ENCODE results near the gene CD44.
A peak's percentile ranks its signal among the peaks of the same experiment; 100 is the strongest.
"Not testable (repeated sequence)": the region's sequence is repeated elsewhere in the genome, so short reads cannot be mapped to it uniquely, and the experiment has no call there.

The CD44 gene

DNA sequence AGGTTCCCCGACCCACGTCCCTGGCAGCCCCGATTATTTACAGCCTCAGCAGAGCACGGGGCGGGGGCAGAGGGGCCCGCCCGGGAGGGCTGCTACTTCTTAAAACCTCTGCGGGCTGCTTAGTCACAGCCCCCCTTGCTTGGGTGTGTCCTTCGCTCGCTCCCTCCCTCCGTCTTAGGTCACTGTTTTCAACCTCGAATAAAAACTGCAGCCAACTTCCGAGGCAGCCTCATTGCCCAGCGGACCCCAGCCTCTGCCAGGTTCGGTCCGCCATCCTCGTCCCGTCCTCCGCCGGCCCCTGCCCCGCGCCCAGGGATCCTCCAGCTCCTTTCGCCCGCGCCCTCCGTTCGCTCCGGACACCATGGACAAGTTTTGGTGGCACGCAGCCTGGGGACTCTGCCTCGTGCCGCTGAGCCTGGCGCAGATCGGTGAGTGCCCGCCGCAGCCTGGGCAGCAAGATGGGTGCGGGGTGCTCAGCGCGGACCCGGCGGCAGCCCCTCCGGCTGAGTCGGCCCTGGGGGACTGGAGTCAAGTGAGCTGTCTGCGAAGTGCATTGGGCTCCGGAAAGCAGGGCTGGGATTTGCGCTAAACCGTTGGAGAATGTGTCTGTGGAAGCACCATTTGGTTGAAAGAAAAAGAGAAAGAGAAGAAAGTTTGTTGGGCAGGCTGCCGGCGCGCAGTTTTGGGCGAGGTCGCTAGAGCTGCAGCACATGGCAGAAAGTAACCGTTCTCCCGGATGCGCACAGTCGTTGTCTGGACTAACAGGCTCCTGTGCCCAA lies at the start of gene CD44:
CD44 (plus strand) TSS at position 229 of the 779 bp plus-strand sequence; CDS start at position 362, 133 bp downstream.
- DNase-seq = peak in 25 of 51 donors; percentile 11 to 59 (median 32)

DNA sequence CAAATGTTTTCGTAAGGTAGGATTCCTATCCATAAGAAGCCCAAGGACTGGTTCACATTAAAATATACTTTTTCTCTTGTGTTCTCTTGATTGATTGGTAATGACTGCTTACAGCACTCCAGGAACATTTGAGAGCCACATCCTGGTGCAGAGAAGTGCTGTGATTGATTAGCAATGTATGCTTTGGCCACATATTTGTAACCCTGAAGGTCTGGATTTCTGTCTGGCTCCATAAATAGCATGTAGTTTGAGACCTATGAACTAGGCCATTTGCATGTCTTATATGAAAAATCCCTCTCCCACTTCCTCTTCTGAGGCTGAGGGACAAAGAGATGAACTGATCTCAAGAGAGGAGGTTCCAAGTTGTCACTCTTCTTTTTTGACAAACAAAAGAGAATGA lies 49.3 kb upstream of the CD44 start:
- no peak for DNase-seq

DNA sequence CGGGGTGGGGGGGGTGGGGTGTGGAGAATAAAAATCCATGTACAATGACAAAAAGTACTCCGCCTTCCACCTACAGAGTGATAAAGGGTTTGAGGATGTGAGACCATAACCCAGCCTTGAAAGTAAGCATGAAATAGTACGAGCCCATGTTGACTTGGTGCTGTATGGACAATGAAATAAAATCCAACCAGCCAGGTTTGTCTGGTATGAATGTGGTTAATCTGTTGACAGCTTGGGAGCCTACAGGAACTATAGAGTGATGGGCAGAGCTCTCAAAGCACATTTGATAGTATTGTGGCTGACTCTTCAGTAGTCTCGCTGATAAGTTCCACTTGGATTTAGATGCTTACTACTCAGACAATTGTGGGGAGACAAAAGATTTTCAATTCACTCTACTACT lies 48.8 kb upstream of the CD44 start:
- no peak for DNase-seq

DNA sequence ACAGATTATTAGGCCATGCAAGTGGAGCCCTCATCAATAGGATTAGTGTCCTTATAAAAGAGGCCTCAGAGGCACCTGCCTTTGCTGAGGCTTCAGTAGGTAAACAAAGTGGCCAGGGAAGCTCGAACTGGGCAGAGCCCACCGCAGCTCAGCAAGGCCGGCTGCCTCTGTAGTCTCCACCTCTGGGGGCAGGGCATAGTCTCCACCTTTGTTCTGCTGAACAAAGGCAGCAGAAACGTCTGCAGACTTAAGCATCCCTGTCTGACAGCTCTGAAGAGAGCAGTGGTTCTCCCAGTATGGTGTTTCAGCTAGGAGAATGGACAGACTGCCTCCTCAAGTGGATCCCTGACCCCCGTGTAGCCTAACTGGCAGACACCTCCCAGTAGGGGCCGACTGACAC lies 48.0 kb upstream of the CD44 start:
- not testable (repeated sequence) for DNase-seq

DNA sequence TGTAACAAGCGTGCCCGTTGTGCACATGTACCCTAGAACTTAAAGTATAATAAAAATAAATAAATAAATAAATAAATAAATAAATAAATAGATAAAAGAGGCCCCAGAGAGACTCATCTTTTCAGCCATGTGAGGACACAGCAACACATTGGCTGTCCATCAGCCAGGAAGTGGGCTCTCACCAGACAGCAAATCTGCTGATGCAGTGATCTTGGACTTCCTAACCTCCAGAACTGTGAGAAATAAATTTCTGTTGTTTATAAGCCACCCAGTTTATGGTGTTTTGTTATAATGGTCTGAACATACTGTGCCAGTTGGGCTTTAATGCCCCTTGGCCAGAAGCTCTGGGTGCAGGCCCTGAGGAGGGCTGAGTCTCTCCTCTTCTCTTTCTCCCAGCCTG lies 42.2 kb upstream of the CD44 start:
- DNase-seq = no peak

DNA sequence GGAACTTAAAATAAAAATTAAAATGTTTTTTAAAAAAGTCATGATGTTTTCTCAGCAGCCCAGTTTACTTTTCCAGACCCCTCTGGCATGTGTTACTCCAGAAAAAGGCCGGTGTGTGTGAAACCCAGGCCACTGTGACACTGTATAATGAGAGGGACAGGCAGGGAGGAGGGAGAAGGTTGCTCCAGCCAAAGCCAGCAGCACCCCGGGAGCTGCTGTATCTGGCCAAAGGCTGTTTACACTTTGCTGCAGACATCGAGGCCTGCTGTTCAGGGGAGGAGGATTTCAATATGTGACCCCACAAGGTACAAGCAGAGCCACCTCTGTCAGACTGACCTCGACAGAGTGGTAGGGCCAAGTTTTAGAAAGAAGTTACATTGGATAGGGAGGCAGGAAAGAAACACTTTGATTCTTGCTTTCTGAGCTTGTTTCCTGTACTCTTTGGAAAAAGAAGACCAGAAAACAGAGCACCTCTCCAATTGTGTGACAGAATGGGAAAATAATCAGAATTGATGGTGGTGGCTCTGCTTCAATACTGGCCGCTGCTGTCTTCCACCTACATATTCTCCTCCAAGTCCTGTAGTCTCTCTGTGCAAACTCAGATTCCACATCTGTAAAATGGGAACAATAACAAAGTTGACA lies 41.0 kb upstream of the CD44 start:
- no peak for DNase-seq

DNA sequence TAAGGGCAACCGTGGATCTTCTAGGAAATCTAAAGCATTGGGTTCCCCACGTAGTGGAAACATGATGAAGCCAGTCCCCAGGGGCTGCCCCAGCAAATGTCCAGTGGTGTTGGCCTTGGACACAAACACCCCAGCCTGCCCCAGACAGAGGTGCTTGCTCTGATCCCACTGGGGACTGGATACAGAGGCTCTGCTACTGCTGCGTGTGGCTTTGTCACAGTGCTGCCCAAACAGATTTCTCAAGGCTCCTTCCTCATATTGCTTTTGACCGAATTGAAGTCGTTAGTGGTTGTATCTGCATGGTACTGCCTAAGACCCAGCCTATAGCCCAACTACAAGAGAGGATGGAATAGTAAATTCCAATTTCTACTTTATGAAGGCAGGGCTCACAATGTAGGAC lies 40.1 kb upstream of the CD44 start:
- no peak for DNase-seq

DNA sequence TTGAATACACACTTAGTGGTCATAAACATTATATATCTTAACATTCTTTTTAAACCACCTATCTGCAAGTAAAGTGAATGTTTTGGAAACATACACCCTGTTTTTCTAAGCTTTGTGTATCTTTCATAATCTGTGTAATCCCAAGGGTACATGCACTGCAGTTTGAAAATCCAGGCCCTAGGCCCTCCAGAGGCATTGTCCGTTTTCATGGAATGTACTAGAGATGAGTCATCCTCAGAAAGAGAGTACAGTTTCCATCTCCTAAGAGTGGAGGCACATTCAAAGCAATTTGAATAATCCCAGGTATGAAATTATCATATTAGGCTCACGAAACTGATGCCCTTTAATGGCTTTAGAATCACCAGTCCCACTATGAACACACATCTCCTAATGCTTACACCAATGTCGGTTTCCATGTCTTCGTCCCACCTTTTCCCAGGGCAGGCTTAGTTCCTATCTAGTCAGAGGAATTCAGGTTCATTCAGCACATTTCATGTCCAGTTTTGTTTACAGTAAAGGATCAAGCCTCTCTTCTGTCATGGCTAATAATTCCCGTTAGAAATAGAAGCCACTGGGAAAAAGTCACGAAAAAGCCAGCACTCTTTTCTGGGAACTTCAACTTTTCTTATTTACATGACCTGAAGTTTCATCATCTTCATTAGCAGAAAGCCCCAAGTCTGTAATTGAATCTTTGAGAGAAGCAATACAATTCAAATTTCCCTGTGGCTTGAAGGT lies 39.5 kb upstream of the CD44 start:
- DNase-seq = no peak

DNA sequence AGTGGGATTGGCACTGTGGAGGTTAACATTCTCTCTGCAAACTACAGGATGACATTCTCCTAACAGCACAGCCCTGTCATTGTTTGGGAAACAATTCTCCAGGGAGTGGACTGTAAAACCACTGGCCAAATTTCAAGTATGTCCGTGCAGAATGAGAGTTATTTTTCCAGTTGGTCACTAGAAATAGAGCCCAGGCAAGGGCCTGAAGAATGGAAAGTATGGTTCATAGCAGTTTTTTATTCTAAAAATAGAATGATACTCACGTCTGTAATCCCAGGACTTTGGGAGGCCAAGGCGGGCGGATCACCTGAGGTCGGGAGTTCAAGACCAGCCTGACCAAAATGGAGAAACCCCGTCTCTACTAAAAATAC lies 39.0 kb upstream of the CD44 start:
- no peak for DNase-seq

DNA sequence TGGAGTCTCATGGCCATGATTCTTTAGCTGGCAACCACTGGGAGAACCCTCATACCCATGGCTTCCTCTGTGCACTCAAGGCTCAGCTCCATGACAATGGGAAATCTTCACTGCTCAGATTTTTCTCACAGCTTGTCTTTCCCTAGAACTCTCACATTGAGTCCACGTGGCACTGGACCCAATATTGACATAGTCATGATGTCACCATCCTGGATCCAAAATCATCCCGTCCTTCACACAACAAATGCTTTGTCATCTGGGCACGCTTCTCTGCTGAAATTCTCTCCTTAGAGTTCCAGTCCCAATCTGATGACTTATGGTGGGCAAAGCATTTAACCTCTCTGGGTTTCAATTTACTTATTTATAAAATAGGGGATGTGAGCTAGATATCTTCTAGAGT lies 37.7 kb upstream of the CD44 start:
- no peak for DNase-seq

DNA sequence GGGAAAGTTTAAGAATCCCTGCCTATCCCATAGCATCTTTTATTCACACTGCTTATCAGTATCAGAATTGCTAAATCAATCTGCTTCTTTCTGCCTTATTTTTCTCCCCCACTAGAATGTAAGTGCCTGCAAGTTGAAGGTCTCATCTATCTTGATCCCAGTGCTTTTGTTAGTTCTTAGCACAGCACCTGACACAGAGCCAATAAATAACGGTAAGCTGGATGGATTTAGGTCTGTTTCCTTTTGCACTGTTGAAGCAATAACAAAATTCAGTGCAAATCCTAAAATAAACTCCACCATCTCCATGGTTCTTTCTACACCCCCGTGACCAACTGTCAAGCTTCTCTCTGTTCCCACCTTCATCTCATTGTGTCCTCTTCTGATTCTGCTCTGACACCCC lies 36.7 kb upstream of the CD44 start:
- no peak for DNase-seq

DNA sequence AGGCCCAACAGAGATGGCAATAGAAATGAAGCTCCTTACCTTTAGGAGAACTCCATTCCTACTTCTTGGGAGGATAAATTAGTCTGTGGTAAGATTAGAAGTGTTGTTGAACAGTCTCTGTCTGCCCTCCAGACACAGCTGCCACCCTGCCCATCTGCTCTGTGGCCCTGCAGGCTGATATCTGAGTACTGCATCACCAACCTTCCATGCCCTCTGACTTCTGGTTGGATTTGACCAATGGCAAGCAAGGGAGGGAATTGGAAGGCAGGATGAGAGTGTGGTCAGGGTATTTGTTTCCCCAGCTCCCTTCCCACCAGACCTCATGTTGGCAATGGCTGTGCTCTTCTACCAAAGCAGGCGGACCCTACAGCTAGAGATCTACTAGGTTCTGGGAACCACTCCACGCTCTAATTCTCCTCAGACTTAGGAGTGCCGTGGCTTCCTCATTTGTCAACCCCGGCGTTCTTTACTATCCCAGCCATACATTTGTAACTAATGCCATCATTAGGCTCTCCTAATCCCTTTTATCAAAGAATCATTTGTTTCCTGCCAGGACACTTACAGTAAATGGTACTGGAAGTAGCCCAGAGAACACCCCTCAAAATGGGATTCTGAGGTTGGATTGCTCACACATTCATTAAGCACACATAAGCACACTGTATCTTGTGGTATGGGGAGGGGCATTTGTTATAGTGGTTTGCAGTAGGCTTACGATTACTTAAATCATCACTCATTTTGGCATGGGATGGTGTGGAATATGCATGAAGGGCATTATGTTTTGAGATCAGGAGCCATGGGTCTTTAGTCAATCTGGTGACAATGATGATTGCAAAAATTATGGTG lies 35.4 kb upstream of the CD44 start:
- DNase-seq = no peak

DNA sequence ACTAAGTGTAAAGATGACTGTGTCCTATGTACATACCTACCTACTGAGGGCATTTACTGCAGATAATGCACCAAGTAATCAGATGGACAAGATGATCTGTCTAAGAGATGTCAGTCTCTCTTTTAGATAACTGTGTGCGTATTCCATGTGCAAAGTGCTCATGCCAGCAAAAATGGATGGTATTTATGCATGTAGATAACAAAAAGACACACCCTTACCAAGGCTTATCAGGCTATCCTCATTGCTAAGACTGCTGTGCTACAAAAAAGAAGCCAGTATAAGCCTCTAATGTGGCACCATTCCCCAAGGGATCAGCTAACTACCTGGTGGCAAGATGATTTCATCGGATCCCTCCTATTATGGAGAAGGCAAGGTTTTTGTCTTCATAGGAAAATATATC lies 34.3 kb upstream of the CD44 start:
- DNase-seq = no peak

DNA sequence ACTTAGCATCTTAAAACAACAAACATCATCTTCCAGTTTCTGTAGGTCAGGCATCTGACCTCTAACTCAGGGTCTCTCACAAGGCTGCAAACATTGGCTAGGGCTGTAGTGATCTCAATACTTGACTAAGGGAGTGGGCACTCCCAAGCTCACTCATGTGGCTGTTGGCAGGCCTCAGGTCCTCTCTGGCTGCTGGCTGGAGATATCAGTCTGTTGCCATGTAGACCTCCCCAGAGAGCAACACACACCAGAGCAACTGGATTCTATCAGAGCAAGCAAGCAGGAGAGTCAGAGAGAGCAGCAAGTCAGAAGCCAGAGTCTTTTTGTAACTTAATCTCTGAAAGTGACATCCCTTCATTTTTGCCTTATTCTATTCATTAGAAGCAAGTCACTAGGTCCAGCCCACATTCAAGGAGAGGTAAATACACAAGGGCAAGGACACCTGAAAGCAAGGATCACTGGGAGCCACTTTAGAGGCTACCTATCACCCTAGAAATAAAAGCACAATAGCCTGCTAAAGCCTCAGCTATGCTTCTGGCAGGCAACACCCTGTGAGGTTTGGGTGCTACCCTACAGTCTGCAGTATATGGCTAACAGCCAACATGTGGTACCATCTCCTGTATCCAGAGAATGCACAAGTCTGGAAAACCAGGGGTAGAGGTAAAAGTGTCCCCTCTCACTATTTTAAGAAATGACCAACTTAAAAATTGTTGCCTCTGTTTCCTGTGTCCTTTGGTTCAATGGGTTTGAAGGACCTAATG lies 33.5 kb upstream of the CD44 start:
- DNase-seq = no peak

DNA sequence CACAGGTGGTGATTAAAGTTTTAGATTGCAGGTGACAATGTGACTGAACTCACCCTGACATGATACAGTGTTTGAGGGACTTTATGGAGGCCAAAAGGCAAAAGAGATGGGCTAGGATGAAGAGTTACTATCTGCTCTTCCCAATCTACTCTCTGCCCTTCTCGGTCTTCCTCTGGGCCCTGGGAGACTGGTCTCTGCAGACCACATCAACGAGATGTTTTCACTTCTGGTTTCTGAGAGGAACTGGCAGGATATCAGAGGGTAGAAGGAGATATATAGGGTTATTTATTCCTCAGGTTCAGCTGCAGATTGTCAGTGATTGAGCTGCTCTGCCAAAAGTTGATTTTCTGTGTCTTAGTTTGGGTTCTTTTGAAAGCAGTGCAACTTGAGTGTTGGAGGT lies 32.4 kb upstream of the CD44 start:
- DNase-seq = no peak

DNA sequence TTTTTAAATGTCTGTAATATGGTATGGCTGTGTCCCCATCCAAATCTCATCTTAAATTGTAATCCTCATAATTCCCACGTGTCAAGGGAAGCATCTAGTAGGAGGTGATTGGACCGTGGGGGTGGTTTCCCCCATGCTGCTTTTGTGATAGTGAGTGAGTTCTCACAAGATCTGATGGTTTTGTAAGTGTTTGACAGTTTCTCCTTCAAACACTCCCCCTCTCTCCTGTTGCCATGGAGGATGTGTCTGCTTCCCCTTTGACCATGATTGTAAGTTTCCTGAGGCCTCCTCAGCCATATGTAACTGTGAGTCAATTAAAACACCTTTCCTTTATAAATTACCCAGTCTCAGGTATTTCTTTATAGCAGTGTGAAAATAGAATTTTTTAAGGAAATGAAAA lies 31.1 kb upstream of the CD44 start:
- DNase-seq = no peak

DNA sequence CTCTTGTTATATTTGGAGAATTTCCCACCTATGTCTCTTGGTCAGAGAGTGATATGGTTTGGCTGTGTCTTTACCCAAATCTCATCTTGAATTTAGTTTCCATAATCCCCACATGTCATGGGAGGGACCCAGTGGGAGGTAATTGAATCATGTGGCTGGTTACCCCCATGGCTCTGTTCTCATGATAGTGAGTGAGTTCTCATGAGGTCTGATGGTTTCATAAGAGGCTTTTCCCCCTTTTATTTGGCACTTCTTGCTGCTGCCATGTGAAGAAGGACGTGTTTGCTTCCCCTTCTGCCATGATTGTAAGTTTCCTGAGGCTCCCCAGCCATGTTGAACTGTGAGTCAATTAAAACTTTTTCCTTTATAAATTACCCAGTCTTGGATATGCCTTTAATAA lies 30.6 kb upstream of the CD44 start:
- not testable (repeated sequence) for DNase-seq

DNA sequence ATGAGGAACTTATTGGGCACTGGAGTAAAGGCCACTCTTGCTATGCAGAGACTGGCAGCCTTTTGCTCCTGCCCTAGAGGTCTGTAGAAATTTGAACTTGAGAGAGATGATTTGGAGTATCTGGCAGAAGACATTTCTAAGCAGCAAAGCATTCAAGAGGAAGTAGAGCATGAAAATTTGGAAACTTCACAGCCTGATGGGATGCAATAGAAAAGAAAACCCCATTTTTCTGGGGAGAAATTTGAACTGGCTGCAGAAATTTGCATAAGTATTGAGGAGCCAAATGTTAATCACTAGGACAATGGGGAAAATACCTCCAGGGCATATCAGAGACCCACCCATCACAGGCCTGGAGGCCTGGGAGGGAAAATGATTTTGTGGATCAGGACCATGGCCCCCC lies 29.9 kb upstream of the CD44 start:
- no peak for DNase-seq

DNA sequence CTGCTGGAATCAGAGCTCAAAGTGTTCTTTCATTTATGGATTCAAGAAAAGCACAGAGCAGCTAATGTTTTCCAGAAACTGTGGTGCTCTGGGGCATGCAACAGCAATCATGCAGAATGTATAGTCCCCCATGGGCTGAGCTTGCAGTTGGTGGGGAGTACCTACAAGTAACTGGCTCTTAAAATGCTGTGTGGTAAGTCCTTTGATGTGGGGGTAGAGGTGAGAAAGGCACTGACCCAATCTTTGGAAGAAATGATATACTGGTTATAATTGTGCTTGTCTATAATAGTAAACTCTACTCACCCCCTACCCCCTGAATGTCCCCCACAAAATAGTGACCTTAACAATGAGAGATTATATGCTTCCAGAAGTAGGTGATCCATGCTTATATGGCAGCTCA lies 29.1 kb upstream of the CD44 start:
- no peak for DNase-seq

DNA sequence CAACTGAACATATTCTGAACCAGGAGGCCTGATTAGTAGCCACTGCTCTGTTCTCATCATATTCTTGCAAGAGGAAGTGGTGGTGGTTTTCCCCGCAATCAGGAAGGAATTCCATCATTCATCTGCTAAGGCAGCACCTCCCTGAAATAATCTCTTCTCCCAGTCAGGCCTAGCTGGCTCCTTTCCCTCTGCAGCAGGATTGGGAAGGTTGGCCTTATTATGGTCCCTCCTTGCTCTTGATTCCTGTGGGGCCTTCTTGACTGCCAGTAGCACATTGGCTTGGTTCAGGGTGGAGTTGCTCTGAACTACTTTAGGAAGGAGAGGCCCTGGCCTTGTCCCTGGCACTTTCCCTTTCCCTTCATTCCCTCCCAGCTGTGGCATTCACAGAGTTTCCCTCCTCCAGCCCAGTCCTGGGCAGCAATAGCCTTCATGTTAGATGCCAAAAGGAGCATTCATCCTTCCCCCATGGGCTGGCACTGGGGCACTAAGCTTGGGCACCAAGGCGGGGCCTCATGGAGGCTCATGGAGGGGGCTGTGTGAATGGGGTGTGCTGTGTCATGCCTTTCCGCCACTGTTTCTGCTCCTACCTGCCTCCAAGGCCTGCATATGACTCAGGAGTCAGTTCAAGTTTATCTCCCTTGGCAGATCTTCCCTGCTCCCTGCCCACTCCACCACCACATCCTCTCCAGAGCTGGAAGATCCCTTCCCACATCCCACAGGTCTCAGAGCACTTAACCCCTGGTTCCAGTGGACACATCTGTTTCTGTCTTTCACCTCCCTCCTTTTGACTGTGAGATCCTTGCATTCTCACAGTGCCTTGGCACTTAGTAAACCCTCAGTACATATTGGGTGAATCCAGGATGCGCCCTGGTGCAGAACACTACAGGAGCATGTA lies 27.6 kb upstream of the CD44 start:
- DNase-seq = no peak
